GM18507 (cell line): ENCODE measurements around the gene ZNF154.
"Not testable (repeated sequence)": the region's sequence is repeated elsewhere in the genome, so short reads cannot be mapped to it uniquely, and the experiment has no call there.

Experiments
- DNase-seq: peaks from one replicate; pipeline ENCODE4 v3.0.0; 2011; ENCODE audit warnings: low read depth; ENCODE audit not compliant: insufficient read length; ENCODE audit errors: extremely low spot score
- FAIRE-seq: peaks from 2 replicates; lab custom pipeline; 2011; peaks lifted over from hg19 to GRCh38; lab: Jason Lieb, UNC

ZNF154 gene

GRCh38 chr19:57708641-57709361 is at the start of gene ZNF154:
TSS of gene ZNF154 (minus strand) at chr19:57709204. CDS start at chr19:57708971, 233 bp downstream.
- no peak for DNase-seq
- FAIRE-seq, result no peak

DNA sequence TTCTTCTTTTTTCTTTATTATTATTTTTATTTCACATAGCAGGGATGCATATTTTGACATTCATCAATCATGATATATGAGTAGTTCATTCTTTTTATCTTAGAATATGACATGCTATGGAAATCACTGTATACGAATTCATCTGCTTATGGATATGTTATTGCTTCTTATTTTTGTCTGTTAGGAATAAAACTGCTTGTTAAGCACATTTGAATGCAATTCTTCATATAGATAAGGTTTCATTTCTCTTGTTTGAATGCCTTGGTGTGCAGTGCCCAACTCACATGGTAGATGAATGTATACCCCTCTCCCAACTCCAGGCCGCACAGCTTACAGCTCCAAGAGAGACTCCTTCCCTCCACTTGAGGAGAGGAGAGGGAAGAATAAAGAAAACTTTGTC is 48.9 kb upstream of the ZNF154 start:
- DNase-seq (no peak), FAIRE-seq (no peak)

- FAIRE-seq (no peak), DNase-seq (no peak)
These were observed 46.0 kb upstream of the ZNF154 start for GRCh38 chr19:57755031-57755430.

DNA sequence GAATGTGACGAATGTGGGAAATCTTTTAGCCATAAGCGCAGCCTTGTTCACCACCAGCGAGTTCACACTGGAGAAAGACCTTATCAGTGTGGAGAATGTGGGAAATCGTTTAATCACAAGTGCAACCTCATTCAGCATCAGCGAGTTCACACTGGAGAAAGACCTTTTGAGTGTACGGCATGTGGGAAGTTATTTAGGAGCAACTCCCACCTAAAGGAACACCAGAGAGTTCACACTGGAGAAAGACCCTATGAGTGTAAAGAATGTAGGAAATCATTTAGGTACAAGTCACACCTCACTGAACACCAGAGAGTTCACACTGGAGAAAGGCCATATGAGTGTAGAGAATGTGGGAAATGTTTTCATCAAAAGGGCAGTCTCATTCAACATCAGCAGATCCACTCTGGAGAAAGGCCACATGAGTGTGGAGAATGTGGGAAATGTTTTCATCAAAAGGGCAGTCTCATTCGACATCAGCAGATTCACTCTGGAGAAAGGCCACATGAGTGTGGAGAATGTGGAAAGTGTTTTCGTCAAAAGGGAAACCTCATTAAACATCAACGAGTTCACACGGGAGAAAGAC is 45.2 kb upstream of the ZNF154 start:
- FAIRE-seq (no peak), DNase-seq (no peak)

GRCh38 chr19:57748029-57748428 is 39.0 kb upstream of the ZNF154 start:
- FAIRE-seq (no peak), DNase-seq (no peak)

DNA sequence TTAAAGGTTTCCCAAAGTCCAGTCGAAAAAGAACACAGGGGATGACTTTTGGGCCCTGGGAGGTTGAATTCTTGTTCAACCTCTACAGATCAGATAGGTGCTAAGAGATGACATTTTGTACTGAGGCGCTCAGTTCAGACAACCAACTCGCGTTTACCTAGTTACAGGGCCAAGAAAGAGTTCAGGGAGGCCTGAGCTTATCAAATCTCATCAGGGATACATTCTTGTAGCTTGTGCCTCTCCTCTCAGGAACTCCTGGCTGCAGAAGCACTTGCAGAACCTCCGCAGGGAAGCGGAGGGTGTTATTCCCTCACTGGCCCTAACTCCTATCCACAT is 38.4 kb upstream of the ZNF154 start:
- FAIRE-seq (peak; percentile 15), DNase-seq (no peak)

- peak; percentile 97 for FAIRE-seq
- DNase-seq, result peak; percentile 71
These were observed 37.8 kb upstream of the ZNF154 start, which contains the start of gene ZNF776 for GRCh38 chr19:57746580-57747471. TSS of gene ZNF776 (plus strand) at chr19:57746815. CDS start at chr19:57747059, 244 bp downstream.

GRCh38 chr19:57738770-57739169 is 29.8 kb upstream of the ZNF154 start:
- not testable (repeated sequence) for FAIRE-seq, DNase-seq

- not testable (repeated sequence) for FAIRE-seq, DNase-seq
These were observed 29.3 kb upstream of the ZNF154 start for GRCh38 chr19:57738320-57738719.

DNA sequence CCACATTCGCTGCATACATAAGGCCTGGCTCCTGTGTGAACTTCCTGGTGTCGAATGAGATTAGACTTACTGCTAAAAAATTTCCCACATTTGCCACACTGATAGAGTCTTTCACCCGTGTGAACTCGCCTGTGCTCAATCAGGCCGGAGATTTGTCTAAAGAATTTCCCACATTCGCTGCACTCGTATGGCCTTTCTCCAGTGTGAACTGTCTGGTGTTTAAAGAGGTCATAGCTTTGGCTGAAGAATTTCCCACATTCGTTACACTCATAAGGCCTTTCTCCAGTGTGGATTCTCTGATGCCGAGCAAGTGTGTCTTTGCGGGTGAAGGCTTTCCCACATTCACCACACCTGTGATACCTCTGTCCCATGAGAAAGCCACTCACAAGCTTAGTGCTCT is 11.9 kb upstream of the ZNF154 start:
- DNase-seq (no peak), FAIRE-seq (no peak)

DNA sequence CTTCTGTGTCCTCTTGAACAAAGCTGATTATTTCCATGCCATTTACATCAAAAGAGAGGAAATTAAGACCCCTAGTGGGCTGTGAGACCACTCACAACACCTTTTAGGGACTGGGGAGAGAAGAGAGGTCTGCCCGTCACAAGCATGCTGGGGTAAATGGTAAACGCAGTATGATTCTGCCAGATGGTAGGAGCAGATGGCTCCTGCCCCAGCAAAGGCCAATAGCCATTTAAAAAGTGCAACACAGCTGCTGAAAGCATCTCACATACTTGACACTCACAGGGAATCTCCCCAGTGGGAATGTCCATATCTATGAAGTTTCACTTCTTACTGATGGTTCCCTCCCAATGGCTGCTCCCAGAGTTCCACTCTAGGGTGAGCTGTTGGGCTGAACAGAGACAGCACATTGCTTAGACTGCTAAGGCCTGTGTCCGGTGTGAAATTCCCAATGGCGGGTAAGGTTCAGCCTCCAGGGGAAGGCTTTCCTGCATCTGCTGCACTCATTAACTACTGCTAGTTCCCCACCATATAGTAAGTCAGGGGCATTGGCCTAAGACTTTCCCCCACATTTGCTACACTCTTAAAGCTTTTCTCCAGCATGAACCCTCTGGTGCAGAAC is 11.0 kb upstream of the ZNF154 start:
- DNase-seq, result no peak
- FAIRE-seq, result no peak

GRCh38 chr19:57719424-57719823 is 10.4 kb upstream of the ZNF154 start:
- no peak for DNase-seq
- no peak for FAIRE-seq

DNA sequence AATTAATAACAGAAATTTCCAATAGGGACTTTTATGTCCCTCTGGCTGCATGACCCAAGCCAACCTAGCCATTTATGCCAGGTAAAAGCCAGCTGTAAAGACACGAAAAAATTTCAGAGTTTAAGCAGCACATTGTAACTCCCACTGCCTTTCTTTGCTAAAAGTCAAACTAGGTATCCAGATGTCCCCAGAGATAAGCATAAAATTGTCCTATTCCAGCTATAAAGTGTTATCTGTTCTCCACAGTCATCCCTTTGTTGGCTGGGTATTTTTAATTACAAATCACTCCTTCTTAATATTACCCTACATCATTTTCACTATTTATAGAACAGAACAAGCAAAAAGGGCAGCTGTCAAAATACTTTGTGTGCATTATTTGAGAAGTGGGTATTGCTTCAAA is 3.2 kb upstream of the ZNF154 start:
- DNase-seq, result no peak
- no peak for FAIRE-seq

DNA sequence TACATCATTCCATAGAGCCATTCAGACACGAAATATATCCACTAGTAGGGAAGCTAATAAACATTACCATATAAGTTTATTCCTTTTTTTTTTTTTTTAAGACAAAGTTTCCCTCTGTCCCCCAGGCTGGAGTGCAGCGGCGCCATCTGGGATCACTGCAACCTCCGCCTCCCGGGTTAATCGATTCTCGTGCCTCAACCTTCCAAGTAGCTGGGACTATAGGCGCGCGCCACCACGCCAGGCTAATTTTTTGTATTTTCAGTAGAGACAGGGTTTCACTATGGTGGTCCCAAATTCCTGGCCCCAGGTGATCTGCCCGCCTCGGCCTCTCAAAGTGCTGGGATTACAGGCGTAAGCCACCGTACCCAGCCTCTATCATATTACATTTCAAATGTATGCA is 612 bp upstream of the ZNF154 start:
- FAIRE-seq (no peak), DNase-seq (no peak)

DNA sequence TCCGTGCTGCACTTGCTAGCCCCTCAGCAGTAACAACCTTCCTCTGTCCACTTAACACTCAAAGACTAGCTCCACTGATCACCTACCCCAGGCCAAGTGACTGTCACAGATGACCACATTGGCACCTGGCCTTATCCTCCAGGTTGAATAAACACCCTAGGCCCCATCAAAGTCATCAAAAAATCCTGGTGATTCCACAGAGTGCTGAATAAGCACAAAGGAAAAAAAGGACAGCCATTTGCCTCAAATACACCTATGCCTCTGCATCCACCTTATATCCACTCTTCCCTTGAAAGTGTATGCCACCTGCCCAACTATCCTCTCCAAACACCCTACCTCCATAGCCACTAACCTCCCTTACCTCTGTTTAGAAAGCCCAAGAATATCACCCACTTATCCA is 2.7 kb downstream of the ZNF154 start:
- FAIRE-seq (no peak), DNase-seq (no peak)

GRCh38 chr19:57701625-57702024 is 7.4 kb downstream of the ZNF154 start:
- DNase-seq (no peak), FAIRE-seq (no peak)

DNA sequence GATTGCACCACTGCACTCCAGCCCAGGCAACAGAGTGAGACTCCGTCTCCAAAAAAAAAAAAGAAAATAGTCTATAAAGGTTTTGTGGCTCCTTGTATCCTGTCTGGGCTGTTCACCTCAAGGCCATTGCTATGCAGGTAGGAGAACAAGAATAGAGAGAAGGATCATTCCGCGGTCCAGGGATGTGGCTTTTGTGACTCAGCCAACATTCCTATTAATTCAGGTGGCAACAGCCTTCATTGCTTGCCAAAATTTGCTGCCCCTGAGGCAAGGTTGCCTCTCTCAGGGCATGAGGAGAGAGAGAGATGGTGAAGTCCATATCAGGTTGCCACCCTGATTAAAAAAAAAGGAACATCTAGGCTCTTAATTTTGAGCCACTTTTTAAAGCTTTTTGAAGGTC is 19.3 kb downstream of the ZNF154 start:
- no peak for FAIRE-seq
- DNase-seq, result no peak

DNA sequence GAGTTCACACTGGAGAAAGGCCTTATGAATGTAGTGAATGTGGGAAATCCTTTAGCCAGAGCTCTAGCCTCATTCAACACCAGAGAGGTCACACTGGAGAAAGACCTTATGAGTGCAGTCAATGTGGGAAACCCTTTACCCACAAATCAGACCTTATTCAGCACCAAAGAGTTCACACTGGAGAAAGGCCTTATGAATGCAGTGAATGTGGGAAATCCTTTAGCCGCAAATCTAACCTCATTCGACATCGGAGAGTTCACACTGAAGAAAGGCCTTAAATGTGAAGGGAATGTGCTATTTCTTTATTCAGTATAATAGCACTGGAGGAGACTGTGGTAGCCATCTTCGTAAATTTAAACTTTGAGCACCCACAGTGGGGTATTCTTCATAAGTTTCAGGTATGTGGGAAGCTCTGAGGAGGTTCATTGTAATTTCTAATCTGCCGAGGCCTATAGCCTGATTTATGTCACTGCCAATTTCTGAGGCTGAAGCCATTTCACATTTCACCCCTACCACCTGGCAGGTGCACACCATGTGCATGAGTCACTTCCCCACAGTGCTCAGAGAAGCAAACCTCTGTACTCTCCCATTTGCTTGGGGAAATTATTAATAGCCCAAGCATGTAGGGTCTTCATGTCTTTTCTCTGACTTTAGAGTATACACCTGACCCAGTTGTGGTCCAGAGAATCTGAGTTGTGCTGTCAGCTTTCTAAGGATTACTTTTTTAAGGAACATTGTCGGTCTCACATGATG is 20.8 kb downstream of the ZNF154 start:
- DNase-seq (no peak), FAIRE-seq (no peak)

- no peak for FAIRE-seq
- DNase-seq, result no peak
These were observed 21.5 kb downstream of the ZNF154 start for GRCh38 chr19:57687363-57688010.
